PFSK-1 (cell line): Measurements from ENCODE around the gene RALGAPA2.

Experiments
- FOXP2 ChIP-seq: optimal IDR thresholded peaks from 2 replicates; pipeline ENCODE3; 2011; ENCODE audit warnings: borderline replicate concordance, control low read depth, inconsistent platforms; ENCODE audit not compliant: insufficient read depth; ENCODE audit errors: extremely low read length, extremely low read depth
- POLR2AphosphoS5 ChIP-seq: IDR thresholded peaks from 2 replicates; pipeline ENCODE4 v1.6.1; 2012; ENCODE audit warnings: low read depth, mild to moderate bottlenecking, control low read depth, low read length, moderate library complexity
- REST ChIP-seq, 2 experiments: IDR thresholded peaks; 2 replicates each; pipeline versions ENCODE4 v1.6.1 to v1.8.0; 2011 to 2012; ENCODE audit warnings: low read depth in 2 of 2, low read length in 2 of 2, control low read depth in 1 of 2, inconsistent platforms in 1 of 2, mild to moderate bottlenecking in 1 of 2, moderate library complexity in 1 of 2; ENCODE audit not compliant: insufficient read depth in 1 of 2
- SIN3A ChIP-seq: IDR thresholded peaks from 2 replicates; pipeline ENCODE4 v1.6.1; 2012; ENCODE audit warnings: mild to moderate bottlenecking, low read length, moderate library complexity, borderline replicate concordance; ENCODE audit not compliant: insufficient read depth
- TAF1 ChIP-seq: IDR thresholded peaks from 2 replicates; pipeline ENCODE4 v1.6.1; 2012; ENCODE audit warnings: low read length, control low read depth, borderline replicate concordance; ENCODE audit not compliant: insufficient read depth

RALGAPA2 gene

GRCh38 chr20:20690676-20691476, 21.6 kb downstream of the RALGAPA2 start:
- TF ChIP-seq SIN3A = no peak

- TF ChIP-seq FOXP2 (no peak), POLR2AphosphoS5 (no peak), SIN3A (no peak), TAF1 (no peak), REST (IDR thresholded peaks at IDR 0.05; ENCODE audit: insufficient read depth in 1 of 2, low read depth in 2 of 2, low read length in 2 of 2) (no peak)
These were observed 25.1 kb downstream of the RALGAPA2 start for GRCh38 chr20:20687319-20687718.

- TF ChIP-seq REST (IDR thresholded peaks at IDR 0.05; ENCODE audit: insufficient read depth in 1 of 2, low read depth in 2 of 2, low read length in 2 of 2) (no peak), FOXP2 (no peak), TAF1 (no peak), SIN3A (no peak), POLR2AphosphoS5 (no peak)
These were observed 26.8 kb downstream of the RALGAPA2 start for GRCh38 chr20:20685635-20686034.

DNA sequence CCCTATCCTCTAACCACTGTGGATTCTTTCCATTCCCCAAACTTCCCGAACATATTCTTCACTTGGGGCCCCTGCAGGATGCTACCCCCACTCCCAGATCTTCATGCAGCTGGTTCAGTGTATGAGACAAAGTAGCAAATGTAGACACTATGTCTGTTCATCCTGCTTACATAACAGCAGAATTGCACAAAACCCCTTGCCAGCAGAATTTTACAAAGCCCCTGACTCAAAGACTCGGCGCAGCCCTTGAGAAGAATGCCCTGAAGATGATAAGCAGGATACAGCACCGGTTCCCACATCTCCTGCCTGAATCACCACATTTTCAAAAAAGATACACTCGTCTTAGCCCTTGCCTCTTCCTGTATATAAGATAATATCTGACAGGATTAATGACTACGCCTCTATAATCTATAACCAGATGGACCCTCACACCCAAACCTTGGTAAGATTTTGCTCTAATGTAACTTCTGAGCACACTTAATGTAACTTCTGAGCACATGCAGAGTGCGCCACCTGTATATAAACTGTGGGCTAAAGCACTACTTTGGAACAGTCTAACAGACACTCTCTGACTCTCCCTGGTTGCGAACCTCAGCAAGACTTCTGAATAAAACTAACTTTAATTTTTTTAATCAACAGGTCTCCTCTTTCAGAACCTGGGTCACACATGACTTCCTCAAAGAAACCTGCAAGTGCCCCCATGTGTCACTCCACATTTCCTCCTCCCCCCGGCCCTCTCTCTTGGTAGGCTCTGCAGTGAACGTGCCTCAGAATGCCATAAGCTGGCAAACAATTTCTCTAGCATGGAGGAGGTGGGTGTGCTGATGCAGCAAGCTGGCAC, 28.7 kb downstream of the RALGAPA2 start:
- TF ChIP-seq SIN3A (no peak), POLR2AphosphoS5 (no peak), FOXP2 (no peak), TAF1 (no peak), REST (IDR thresholded peaks at IDR 0.05; ENCODE audit: insufficient read depth in 1 of 2, low read depth in 2 of 2, low read length in 2 of 2) (no peak)

- TF ChIP-seq TAF1 = no peak
- no peak for TF ChIP-seq REST (IDR thresholded peaks at IDR 0.05; ENCODE audit: insufficient read depth in 1 of 2, low read depth in 2 of 2, low read length in 2 of 2)
- no peak for TF ChIP-seq FOXP2
- no peak for TF ChIP-seq POLR2AphosphoS5
- TF ChIP-seq SIN3A = no peak
These were observed 29.4 kb downstream of the RALGAPA2 start for GRCh38 chr20:20683020-20683419.
